Transverse colon (tissue), 4 donors: ENCODE data around the gene MTA2. TPM values are rescaled to one million over a fixed set of nuclear protein-coding genes. Genes with fewer than 3 reads are reported as not detected.
A peak's percentile ranks its signal among the peaks of the same experiment; 100 is the strongest.
"Not testable (repeated sequence)": the region's sequence is repeated elsewhere in the genome, so short reads cannot be mapped to it uniquely, and the experiment has no call there.

Source experiments
- DNase-seq: peaks from one replicate; pipeline ENCODE4 v3.0.0-alpha.2; 2019
- H3K27ac ChIP-seq, 4 donors: fragments of 200-600 bp; sonication (generic); 2 replicates each; pipeline ENCODE4 v1.5.1; 2016 to 2018; ENCODE audit warnings: inconsistent platforms in 4 of 4
- H3K27me3 ChIP-seq: fragments of 200-600 bp; sonication (generic); 2 replicates; pipeline ENCODE4 v1.5.1; 2017; ENCODE audit warnings: inconsistent platforms
- H3K36me3 ChIP-seq, 4 donors: fragments of 200-600 bp; sonication (generic); 2 replicates each; pipeline ENCODE4 v1.5.1; 2017 to 2019; ENCODE audit warnings: inconsistent platforms in 4 of 4
- H3K4me1 ChIP-seq, 4 donors: fragments of 200-600 bp; sonication (generic); 2 replicates each; pipeline ENCODE4 v1.5.1; 2017 to 2020; ENCODE audit warnings: inconsistent platforms in 4 of 4
- H3K4me3 ChIP-seq, 4 donors: fragments of 200-600 bp; sonication (generic); 1 replicate in 1 of 4; 2 replicates in 3 of 4; pipeline versions ENCODE4 v1.5.1 to v1.6.1; 2017 to 2019; ENCODE audit warnings: inconsistent platforms in 4 of 4
- H3K9me3 ChIP-seq, 2 donors: fragments of 200-600 bp; sonication (generic); 2 replicates each; pipeline ENCODE4 v1.5.1; 2017 to 2019; ENCODE audit warnings: inconsistent platforms in 2 of 2
- EP300 ChIP-seq: sonication (generic); formaldehyde crosslinking; IDR thresholded peaks from one replicate; pipeline ENCODE4 v1.6.1; 2017; ENCODE audit warnings: antibody characterized with exemption, low read depth
- POLR2A ChIP-seq: fragments of 450-650 bp; IDR thresholded peaks from one replicate; pipeline ENCODE4 v1.6.1; 2016; ENCODE audit warnings: antibody characterized with exemption, mild to moderate bottlenecking, moderate library complexity
- POLR2AphosphoS5 ChIP-seq, 3 donors: sonication (generic); formaldehyde crosslinking; IDR thresholded peaks; one replicate each; pipeline ENCODE4 v1.6.1; 2016; ENCODE audit warnings: antibody characterized with exemption in 3 of 3
- WGBS, 2 donors: methylation state at CpG; one replicate each; pipeline ENCODE4 v1.1.5; 2018; ENCODE audit warnings: low coverage in 1 of 2; 5-methylcytosine and 5-hydroxymethylcytosine counted together
- in situ Hi-C, 4 donors: fragments of 200-750 bp; cut with MboI; loops; one replicate each; pipeline versions ENCODE4 v1.15.0 to v1.15.1; 2017; ENCODE audit warnings: low sequenced_read_pairs in 3 of 4, low pct_ligation_motif_present in 1 of 4, low pct_unique_long_range_greater_than_20kb in 1 of 4
- intact Hi-C: fragments of 100-400 bp; cut with DNase I; formaldehyde crosslinking; loops from one replicate; pipeline ENCODE4 v1.15.1; 2023; ENCODE audit warnings: low total_unique reads
- total RNA-seq, 4 donors: library from RNA; depleted of rRNA; stranded (reverse); fragments of >200 nt; gene quantifications; one replicate each; pipeline ENCODE4 v1.1.0, GENCODE V29; 2016
- TF ChIP-seq, protein P1 (sequence below), 5 experiments: fragments of 200-600 bp in 3 of 5; fragments of 450-650 bp in 2 of 5; sonication (generic) in 3 of 5; IDR thresholded peaks; 1 replicate in 2 of 5; 2 replicates in 3 of 5; pipeline ENCODE4 v1.5.1; 2016 to 2017; ENCODE audit warnings: antibody characterized with exemption in 5 of 5, inconsistent platforms in 3 of 5, mild to moderate bottlenecking in 2 of 5, moderate library complexity in 1 of 5

The MTA2 gene
- 10 to 100 TPM; 42.0 to 80.1 (median 62.1) TPM for total RNA-seq

DNA sequence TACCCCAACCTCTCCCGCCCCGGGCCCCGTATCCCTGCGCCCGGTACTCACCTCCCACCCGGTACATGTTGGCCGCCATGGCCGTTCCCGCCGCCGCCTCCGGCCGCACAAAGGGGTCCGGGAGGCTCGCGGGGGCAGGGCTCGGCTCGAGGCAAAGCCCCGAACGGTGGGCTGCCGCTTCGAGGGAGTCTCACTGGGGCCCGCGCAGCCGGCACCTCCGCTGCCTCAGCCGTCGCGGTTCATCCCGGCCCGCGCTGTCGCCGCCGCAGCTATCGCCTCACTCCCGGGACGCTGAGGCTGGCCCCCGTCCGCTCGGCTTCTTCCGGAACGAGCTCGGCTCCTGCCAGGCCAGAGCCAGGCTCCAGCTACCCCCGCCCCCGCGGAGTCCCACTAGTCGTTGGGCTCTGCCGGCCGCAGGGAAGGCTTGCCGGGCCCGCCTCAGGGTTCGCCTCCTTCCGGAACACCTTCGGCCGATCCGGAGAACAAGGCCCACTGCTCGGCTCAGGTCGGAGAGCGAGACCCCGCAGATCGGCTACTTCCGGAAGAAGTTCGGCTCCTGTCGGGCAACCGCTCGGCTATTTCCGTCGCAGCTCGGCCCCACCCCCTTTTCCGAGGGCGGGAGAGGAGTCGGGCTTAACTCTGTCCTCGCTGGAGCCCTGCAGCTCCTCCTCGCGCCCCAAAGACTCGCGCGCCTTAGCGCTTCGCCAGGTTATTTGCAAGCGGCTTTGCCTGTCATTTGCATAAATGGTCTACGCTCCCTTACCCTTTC is at the start of gene MTA2:
Gene MTA2, minus strand, starts transcription at position 494 of the 769 bp plus-strand sequence. Its CDS starts 415 bp downstream, at position 79.
- intact Hi-C loops, result no loop called here
- TF ChIP-seq POLR2AphosphoS5 (IDR thresholded peaks at IDR 0.05), result peak; percentile 70 to 87 (median 83)
- peak; percentile 73 for TF ChIP-seq POLR2A
- TF ChIP-seq EP300, result no peak
- Histone ChIP-seq H3K36me3 (peaks cover 0 to 18% (median 9%) of the 10 kb centered on the region in 4 donors), H3K4me3 (peak within 1 kb of the TSS; percentile 71 to 99 (median 87)), H3K27ac (peak within 1 kb of the TSS; percentile 96 to 100 (median 98)), H3K4me1 (peaks cover 13 to 45% (median 34%) of the 10 kb centered on the region in 4 donors), H3K27me3 (no peaks in the 10 kb centered on the region), H3K9me3 (no peaks in the 10 kb centered on the region)
- DNase-seq, result peak; percentile 99
- 0% methylated on average over 56 of the region's 83 CpGs; no CpG with 5 or more reads in 1 of the 2 donors for WGBS, 2 donors
- in situ Hi-C loops, result no loop called here

DNA sequence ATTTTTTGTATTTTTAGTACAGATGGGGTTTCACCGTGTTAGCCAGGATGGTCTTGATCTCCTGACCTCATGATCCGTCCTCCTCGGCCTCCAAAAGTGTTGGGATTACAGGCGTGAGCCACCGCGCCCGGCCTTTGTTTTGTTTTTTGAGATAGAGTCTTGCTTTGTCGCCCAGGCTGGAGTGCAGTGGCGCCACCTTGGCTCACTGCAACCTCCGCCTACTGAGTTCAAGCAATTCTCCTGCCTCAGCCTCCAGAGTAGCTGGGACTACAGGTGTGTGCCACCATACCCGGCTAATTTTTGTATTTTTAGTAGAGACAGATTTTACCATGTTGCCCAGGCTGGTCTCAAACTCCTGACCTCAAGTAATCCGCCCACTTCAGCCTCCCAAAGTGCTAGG is 48.6 kb upstream of the MTA2 start:
- H3K27me3 ChIP-seq, intact Hi-C loops, DNase-seq, H3K4me3 ChIP-seq, H3K9me3 ChIP-seq, H3K36me3 ChIP-seq, H3K27ac ChIP-seq, in situ Hi-C loops: not testable (repeated sequence)
- peaks cover 16 to 31% (median 24%) of the 10 kb centered on the region in 4 donors for H3K4me1 ChIP-seq
- WGBS, 2 donors, result 88 to 95% methylated on average over 8 to 12 of the region's 12 CpGs

DNA sequence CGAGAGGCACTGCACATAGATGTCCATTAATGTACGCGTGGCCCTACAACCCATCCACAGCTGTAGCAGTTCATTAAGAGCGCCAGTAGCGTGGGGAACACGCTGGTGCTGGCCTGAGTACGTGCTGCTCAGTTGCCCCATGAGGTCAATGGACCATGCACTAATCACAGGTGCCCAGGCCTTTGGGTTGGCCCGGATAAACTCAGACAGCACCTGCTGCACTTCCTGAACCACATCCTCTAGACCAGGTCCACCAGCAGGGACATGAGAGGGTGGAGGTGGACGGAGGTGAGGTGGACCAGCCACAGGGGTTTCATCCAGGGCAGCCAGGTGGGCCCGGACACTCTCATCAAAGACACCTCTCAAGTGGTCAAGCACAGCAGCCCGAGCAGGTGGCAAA is 47.8 kb upstream of the MTA2 start:
- in situ Hi-C loops, result no loop called here
- H3K4me1 ChIP-seq, result peaks cover 22 to 38% (median 30%) of the 10 kb centered on the region in 4 donors
- no peak overlapping the region for H3K27ac ChIP-seq
- TF ChIP-seq EP300 (no peak), POLR2A (no peak), POLR2AphosphoS5 (IDR thresholded peaks at IDR 0.05) (no peak)
- TF ChIP-seq, protein P1, sequence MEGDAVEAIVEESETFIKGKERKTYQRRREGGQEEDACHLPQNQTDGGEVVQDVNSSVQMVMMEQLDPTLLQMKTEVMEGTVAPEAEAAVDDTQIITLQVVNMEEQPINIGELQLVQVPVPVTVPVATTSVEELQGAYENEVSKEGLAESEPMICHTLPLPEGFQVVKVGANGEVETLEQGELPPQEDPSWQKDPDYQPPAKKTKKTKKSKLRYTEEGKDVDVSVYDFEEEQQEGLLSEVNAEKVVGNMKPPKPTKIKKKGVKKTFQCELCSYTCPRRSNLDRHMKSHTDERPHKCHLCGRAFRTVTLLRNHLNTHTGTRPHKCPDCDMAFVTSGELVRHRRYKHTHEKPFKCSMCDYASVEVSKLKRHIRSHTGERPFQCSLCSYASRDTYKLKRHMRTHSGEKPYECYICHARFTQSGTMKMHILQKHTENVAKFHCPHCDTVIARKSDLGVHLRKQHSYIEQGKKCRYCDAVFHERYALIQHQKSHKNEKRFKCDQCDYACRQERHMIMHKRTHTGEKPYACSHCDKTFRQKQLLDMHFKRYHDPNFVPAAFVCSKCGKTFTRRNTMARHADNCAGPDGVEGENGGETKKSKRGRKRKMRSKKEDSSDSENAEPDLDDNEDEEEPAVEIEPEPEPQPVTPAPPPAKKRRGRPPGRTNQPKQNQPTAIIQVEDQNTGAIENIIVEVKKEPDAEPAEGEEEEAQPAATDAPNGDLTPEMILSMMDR (IDR thresholded peaks at IDR 0.05), result no peak
- intact Hi-C loops, result no loop called here
- DNase-seq, result no peak
- no peaks in the 10 kb centered on the region for H3K9me3 ChIP-seq
- H3K36me3 ChIP-seq, result peaks cover 0 to 5% (median 3%) of the 10 kb centered on the region in 4 donors
- no peak overlapping the region for H3K4me3 ChIP-seq
- 84% methylated on average over 11 of the region's 11 CpGs; no CpG with 5 or more reads in 1 of the 2 donors for WGBS, 2 donors
- H3K27me3 ChIP-seq, result no peaks in the 10 kb centered on the region

DNA sequence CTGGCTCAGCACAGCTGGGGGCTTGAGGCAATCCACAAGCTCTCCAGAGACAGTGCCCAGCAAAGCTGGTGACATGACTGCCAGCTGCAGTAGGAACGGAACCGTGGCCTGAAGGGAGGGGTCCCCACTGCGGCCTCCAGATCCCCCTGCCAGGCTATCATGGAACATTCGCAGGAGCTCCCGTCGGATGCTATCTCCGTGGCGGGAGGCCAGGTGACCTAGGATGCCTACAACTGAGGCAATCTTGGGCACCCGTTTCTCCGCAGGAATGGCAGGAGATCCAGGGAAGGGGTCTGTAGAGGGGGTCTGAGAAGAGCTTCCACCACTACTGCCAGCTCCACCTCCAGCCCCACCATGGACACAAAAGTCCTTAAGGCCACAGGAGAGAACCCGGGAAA is 47.3 kb upstream of the MTA2 start:
- peaks cover 0 to 5% (median 3%) of the 10 kb centered on the region in 4 donors for H3K36me3 ChIP-seq
- H3K4me3 ChIP-seq, result no peak overlapping the region
- 85% methylated on average over 10 of the region's 11 CpGs; no CpG with 5 or more reads in 1 of the 2 donors for WGBS, 2 donors
- no peak for DNase-seq
- H3K27me3 ChIP-seq, result no peaks in the 10 kb centered on the region
- in situ Hi-C loops (no loop called here), intact Hi-C loops (no loop called here)
- H3K4me1 ChIP-seq, result peaks cover 22 to 40% (median 32%) of the 10 kb centered on the region in 4 donors
- H3K27ac ChIP-seq, result no peak overlapping the region
- H3K9me3 ChIP-seq, result no peaks in the 10 kb centered on the region
- TF ChIP-seq POLR2AphosphoS5 (IDR thresholded peaks at IDR 0.05) (no peak), EP300 (no peak), POLR2A (no peak)
- TF ChIP-seq, protein P1 (IDR thresholded peaks at IDR 0.05), result no peak

DNA sequence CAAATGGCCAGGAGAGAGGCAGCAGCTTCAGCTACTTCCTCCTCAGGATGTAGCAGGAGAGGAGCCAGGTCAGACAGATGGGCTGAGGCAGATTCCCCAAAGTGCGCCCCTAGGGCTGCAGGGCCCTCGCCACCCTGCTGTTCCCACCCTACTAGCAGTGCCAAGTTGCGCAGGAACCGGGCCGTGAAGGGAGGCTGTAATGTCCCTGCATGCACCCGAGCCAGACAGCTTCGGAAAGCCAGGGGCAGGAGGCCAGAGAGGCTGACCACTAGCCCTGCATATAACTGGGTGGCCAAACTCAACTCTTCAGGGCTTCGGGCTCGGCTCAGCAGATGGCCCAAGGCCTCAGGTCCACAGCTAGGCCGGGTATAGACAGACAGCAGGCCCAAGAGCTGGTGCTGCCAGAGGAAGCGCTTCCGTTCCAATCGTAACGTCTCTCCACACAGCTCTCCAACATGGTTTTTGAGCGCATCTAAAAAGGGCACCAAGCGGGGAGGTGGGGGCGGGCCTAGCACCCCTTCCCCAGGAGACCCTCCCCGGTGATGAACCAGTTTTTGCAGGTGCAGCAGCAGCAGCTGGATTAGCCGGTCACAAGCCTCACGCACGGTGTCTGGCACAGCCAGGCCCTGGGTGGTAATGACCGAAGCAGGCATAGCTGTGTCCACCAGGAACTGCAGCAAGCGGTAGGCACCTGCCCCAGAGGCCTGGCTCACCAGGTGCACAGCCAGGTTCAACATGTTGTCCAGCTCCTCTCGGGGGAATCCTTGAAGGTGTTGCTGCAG is 46.7 kb upstream of the MTA2 start:
- 91% methylated on average over 24 of the region's 24 CpGs; no CpG with 5 or more reads in 1 of the 2 donors for WGBS, 2 donors
- Histone ChIP-seq H3K4me3 (no peak overlapping the region), H3K4me1 (peaks cover 22 to 40% (median 32%) of the 10 kb centered on the region in 4 donors), H3K27me3 (no peaks in the 10 kb centered on the region), H3K27ac (no peak overlapping the region), H3K36me3 (peaks cover 0 to 5% (median 3%) of the 10 kb centered on the region in 4 donors), H3K9me3 (no peaks in the 10 kb centered on the region)
- intact Hi-C loops, result no loop called here
- TF ChIP-seq, protein P1 (IDR thresholded peaks at IDR 0.05), result no peak
- no peak for TF ChIP-seq POLR2AphosphoS5 (IDR thresholded peaks at IDR 0.05)
- in situ Hi-C loops, result no loop called here
- no peak for DNase-seq
